HepG2 (cell line): Measurements from ENCODE around the gene COG1. TPM values are rescaled to one million over a fixed set of nuclear protein-coding genes. Genes with fewer than 3 reads are reported as not detected.

Source experiments
- BCL3 ChIP-seq: sonication (generic); formaldehyde crosslinking; IDR thresholded peaks from 2 replicates; pipeline ENCODE4 v1.5.1; 2020; ENCODE audit warnings: mild to moderate bottlenecking, missing genetic modification reagents, moderate library complexity
- BRD4 ChIP-seq: sonication (generic); formaldehyde crosslinking; IDR thresholded peaks from 2 replicates; pipeline ENCODE4 v1.4.0; 2020; ENCODE audit warnings: missing genetic modification reagents
- CBFB ChIP-seq: sonication (generic); formaldehyde crosslinking; IDR thresholded peaks from 2 replicates; pipeline ENCODE4 v1.4.0; 2020; ENCODE audit warnings: missing genetic modification reagents
- CBX2 ChIP-seq, 2 experiments: fragments of 200-600 bp in 1 of 2; sonication (generic); formaldehyde crosslinking in 1 of 2; IDR thresholded peaks; 2 replicates each; pipeline versions ENCODE4 v1.7.0 to v1.8.1; 2018 to 2022; ENCODE audit warnings: low read depth in 2 of 2, low read length in 1 of 2, mild to moderate bottlenecking in 1 of 2, missing genetic modification reagents in 1 of 2
- CREBL2 ChIP-seq: sonication (generic); formaldehyde crosslinking; IDR thresholded peaks from 2 replicates; pipeline ENCODE4 v1.8.1; 2023; ENCODE audit warnings: missing genetic modification reagents, mild to moderate bottlenecking, borderline replicate concordance
- EZH2 ChIP-seq: conservative IDR thresholded peaks from 2 replicates; pipeline ENCODE4 v1.6.1; 2012; ENCODE audit warnings: mild to moderate bottlenecking, low read depth, low read length, moderate library complexity
- FOXJ3 ChIP-seq: sonication (generic); formaldehyde crosslinking; IDR thresholded peaks from 2 replicates; pipeline ENCODE4 v1.4.0; 2020; ENCODE audit warnings: missing genetic modification reagents, mild to moderate bottlenecking, borderline replicate concordance
- GATAD2A ChIP-seq: IDR thresholded peaks from 2 replicates; pipeline ENCODE4 v1.6.1; 2016
- KLF12 ChIP-seq: sonication (generic); formaldehyde crosslinking; IDR thresholded peaks from 2 replicates; pipeline ENCODE4 v1.4.0; 2020; ENCODE audit warnings: missing genetic modification reagents, borderline replicate concordance
- MYC ChIP-seq: sonication (generic); formaldehyde crosslinking; IDR thresholded peaks from 2 replicates; pipeline ENCODE4 v1.9.0; 2021; ENCODE audit warnings: missing genetic modification reagents, borderline replicate concordance
- NFKBIZ ChIP-seq: IDR thresholded peaks from 2 replicates; pipeline ENCODE4 v1.6.1; 2018; ENCODE audit warnings: missing genetic modification reagents, missing compliant biosample characterization
- PLRG1 ChIP-seq: fragments of 450-650 bp; conservative IDR thresholded peaks from 2 replicates; pipeline ENCODE4 v1.6.1; 2016
- RFXAP ChIP-seq: sonication (generic); formaldehyde crosslinking; IDR thresholded peaks from 2 replicates; pipeline ENCODE4 v1.4.0; 2020; ENCODE audit warnings: missing genetic modification reagents, borderline replicate concordance
- STAG1 ChIP-seq: sonication (generic); formaldehyde crosslinking; IDR thresholded peaks from 2 replicates; pipeline ENCODE4 v1.4.0; 2020; ENCODE audit warnings: missing genetic modification reagents
- TRIM22 ChIP-seq: fragments of 450-650 bp; IDR thresholded peaks from 2 replicates; pipeline ENCODE4 v1.6.1; 2017
- ZC3H13 ChIP-seq: sonication (generic); formaldehyde crosslinking; IDR thresholded peaks from 2 replicates; pipeline ENCODE4 v1.8.1; 2023; ENCODE audit warnings: mild to moderate bottlenecking, missing genetic modification reagents, moderate library complexity
- ZFP62 ChIP-seq: sonication (generic); formaldehyde crosslinking; IDR thresholded peaks from 2 replicates; pipeline ENCODE4 v1.4.0; 2020; ENCODE audit warnings: missing genetic modification reagents
- ZNF513 ChIP-seq: sonication (generic); formaldehyde crosslinking; conservative IDR thresholded peaks from 2 replicates; pipeline ENCODE4 v1.5.0; 2020; ENCODE audit warnings: missing genetic modification reagents
- ZNF775 ChIP-seq: sonication (generic); formaldehyde crosslinking; IDR thresholded peaks from 2 replicates; pipeline ENCODE4 v1.4.0; 2020; ENCODE audit warnings: missing genetic modification reagents, mild to moderate bottlenecking, moderate library complexity, borderline replicate concordance
- ZNF792 ChIP-seq: IDR thresholded peaks from 2 replicates; pipeline ENCODE4 v1.6.1; 2016
- ZSCAN29 ChIP-seq: sonication (generic); formaldehyde crosslinking; conservative IDR thresholded peaks from 2 replicates; pipeline ENCODE4 v1.4.0; 2020; ENCODE audit warnings: mild to moderate bottlenecking, missing genetic modification reagents
- polyA plus RNA-seq, 8 experiments: library from polyadenylated mRNA; depleted of rRNA in 3 of 8; stranded (reverse) in 7 of 8; unstranded in 1 of 8; fragments of >200 nt; fragmentation: Illumina TruSeq in 4 of 8; extraction: Trizol in 4 of 8; gene quantifications; 2 replicates each; pipeline versions ENCODE4 v1.2.1 to v1.2.3, GENCODE V29; 2011 to 2016; ENCODE audit warnings: low read depth in 4 of 8, missing spikeins in 1 of 8, mixed read lengths in 1 of 8; ENCODE audit not compliant: insufficient read depth in 1 of 8
- total RNA-seq, 5 experiments: library from RNA; depleted of rRNA; stranded (reverse); fragments of >200 nt; fragmentation: Illumina TruSeq; extraction: Trizol; gene quantifications; 2 replicates each; pipeline ENCODE4 v1.2.3, GENCODE V29; 2016; ENCODE audit warnings: low read depth in 1 of 5
- TF ChIP-seq, protein P1 (sequence below): sonication (generic); formaldehyde crosslinking; conservative IDR thresholded peaks from 2 replicates; pipeline ENCODE4 v1.8.1; 2023; ENCODE audit warnings: missing genetic modification reagents
- TF ChIP-seq, protein P2 (sequence below): sonication (generic); formaldehyde crosslinking; conservative IDR thresholded peaks from 2 replicates; pipeline ENCODE4 v1.8.0; 2022; ENCODE audit warnings: missing genetic modification reagents

Gene COG1
- total and polyA plus RNA-seq, 2 of the 13 experiments (the other 11 are each of a cell fraction or from before 2014, with no cell fraction given) = 36.6 to 39.7 TPM

DNA sequence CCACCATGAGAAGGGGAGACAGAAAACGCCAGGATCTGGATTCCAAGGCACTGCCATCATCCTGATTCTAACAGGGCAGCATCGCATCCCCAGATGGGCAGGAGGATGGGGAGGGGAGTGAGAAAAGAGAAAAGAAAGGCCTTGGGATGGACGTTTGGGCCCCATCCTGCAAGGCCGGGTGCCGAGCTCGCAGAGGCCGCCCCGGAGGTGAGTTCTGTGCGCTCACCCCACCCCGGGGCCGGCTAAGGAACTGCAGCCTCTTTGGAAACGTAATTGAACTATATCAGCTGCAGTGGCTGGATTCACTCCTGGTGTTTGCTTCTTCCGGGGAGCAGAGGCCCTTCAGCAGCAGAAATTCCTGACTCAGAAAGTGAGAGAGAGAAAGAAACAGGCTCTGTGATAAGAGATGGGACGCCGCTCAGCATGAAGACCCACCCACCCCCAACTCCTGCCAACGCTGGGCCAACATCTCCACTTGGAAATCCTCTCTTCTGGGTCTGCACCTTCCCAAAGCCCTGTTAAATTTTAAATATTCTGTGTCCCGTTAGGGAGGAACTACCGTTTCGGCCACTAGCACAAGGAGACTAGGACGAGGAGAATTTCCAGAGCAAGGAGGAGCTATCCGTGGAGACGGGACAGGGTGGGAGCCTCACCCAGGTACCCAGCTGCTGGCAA is 36.6 kb upstream of the COG1 start (continued):
- TF ChIP-seq BCL3 (CRISPR knock-in tag) (0 out of 2 replicates have a peak, but pooled peaks have one; percentile 28), NFKBIZ (0 out of 2 replicates have a peak, but pooled peaks have one; percentile 28), ZSCAN29 (CRISPR knock-in tag) (0 out of 2 replicates have a peak, but pooled peaks have one; percentile 72), EZH2 (peak; percentile 56; the same call in 1 of the 2 replicates), ZC3H13 (CRISPR knock-in tag) (no peak), ZNF775 (CRISPR knock-in tag) (no peak), BRD4 (CRISPR knock-in tag) (no peak), GATAD2A (CRISPR knock-in tag) (peak; percentile 73), CREBL2 (CRISPR knock-in tag) (no peak), PLRG1 (no peak), CBFB (CRISPR knock-in tag) (0 out of 2 replicates have a peak, but pooled peaks have one; percentile 25), KLF12 (CRISPR knock-in tag) (no peak), ZNF513 (CRISPR knock-in tag) (no peak), MYC (0 out of 2 replicates have a peak, but pooled peaks have one; percentile 37), ZNF792 (peak; percentile 81; the same call in 1 of the 2 replicates), RFXAP (no peak), TRIM22 (no peak), STAG1 (CRISPR knock-in tag) (peak; percentile 90), CBX2 (IDR thresholded peaks at IDR 0.05; ENCODE audit: low read depth, low read length) (no peak), CBX2 (CRISPR knock-in tag; IDR thresholded peaks at IDR 0.05; ENCODE audit: low read depth) (no peak), FOXJ3 (CRISPR knock-in tag) (no peak), ZFP62 (CRISPR knock-in tag) (no peak)
- TF ChIP-seq, protein P1, sequence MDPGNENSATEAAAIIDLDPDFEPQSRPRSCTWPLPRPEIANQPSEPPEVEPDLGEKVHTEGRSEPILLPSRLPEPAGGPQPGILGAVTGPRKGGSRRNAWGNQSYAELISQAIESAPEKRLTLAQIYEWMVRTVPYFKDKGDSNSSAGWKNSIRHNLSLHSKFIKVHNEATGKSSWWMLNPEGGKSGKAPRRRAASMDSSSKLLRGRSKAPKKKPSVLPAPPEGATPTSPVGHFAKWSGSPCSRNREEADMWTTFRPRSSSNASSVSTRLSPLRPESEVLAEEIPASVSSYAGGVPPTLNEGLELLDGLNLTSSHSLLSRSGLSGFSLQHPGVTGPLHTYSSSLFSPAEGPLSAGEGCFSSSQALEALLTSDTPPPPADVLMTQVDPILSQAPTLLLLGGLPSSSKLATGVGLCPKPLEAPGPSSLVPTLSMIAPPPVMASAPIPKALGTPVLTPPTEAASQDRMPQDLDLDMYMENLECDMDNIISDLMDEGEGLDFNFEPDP = no peak
- TF ChIP-seq, protein P2, sequence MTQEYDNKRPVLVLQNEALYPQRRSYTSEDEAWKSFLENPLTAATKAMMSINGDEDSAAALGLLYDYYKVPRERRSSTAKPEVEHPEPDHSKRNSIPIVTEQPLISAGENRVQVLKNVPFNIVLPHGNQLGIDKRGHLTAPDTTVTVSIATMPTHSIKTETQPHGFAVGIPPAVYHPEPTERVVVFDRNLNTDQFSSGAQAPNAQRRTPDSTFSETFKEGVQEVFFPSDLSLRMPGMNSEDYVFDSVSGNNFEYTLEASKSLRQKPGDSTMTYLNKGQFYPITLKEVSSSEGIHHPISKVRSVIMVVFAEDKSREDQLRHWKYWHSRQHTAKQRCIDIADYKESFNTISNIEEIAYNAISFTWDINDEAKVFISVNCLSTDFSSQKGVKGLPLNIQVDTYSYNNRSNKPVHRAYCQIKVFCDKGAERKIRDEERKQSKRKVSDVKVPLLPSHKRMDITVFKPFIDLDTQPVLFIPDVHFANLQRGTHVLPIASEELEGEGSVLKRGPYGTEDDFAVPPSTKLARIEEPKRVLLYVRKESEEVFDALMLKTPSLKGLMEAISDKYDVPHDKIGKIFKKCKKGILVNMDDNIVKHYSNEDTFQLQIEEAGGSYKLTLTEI (CRISPR knock-in tag) = no peak
